OCI-LY3 (cell line): ENCODE measurements around the gene EMILIN2.

Experiments
- CTCF ChIP-seq: fragments of 200-600, 300-600 bp; sonication (generic); IDR thresholded peaks from 2 replicates; pipeline ENCODE4 v1.5.1; 2014; ENCODE audit warnings: antibody characterized with exemption, low read length, low read depth
- EZH2phosphoT487 ChIP-seq: fragments of 200-600 bp; shearing (Covaris generic); IDR thresholded peaks from 2 replicates; pipeline ENCODE4 v1.6.1; 2018; ENCODE audit warnings: antibody characterized with exemption, mixed run types, low read depth

GRCh38 chr18:2902327-2902726 is 55.5 kb downstream of the EMILIN2 start:
- TF ChIP-seq CTCF (no peak), EZH2phosphoT487 (no peak)
